GM10266 (cell line): ENCODE data around the gene CGB2.

Experiments used
- DNase-seq: peaks from one replicate; pipeline ENCODE4 v3.0.0; 2012; ENCODE audit errors: extremely low spot score
- CTCF ChIP-seq: IDR thresholded peaks from 2 replicates; pipeline ENCODE4 v1.5.1; 2012; ENCODE audit warnings: mild to moderate bottlenecking, low read depth; ENCODE audit not compliant: control insufficient read depth, insufficient read depth; ENCODE audit errors: missing control alignments

The CGB2 gene

GRCh38 chr19:48989701-48990291 lies 41.9 kb upstream of the CGB2 start:
- no peak for TF ChIP-seq CTCF
- DNase-seq, result no peak

GRCh38 chr19:48990400-48990799 lies 41.3 kb upstream of the CGB2 start:
- no peak for TF ChIP-seq CTCF
- no peak for DNase-seq

GRCh38 chr19:48991011-48991609 lies 40.6 kb upstream of the CGB2 start:
- no peak for TF ChIP-seq CTCF

DNA sequence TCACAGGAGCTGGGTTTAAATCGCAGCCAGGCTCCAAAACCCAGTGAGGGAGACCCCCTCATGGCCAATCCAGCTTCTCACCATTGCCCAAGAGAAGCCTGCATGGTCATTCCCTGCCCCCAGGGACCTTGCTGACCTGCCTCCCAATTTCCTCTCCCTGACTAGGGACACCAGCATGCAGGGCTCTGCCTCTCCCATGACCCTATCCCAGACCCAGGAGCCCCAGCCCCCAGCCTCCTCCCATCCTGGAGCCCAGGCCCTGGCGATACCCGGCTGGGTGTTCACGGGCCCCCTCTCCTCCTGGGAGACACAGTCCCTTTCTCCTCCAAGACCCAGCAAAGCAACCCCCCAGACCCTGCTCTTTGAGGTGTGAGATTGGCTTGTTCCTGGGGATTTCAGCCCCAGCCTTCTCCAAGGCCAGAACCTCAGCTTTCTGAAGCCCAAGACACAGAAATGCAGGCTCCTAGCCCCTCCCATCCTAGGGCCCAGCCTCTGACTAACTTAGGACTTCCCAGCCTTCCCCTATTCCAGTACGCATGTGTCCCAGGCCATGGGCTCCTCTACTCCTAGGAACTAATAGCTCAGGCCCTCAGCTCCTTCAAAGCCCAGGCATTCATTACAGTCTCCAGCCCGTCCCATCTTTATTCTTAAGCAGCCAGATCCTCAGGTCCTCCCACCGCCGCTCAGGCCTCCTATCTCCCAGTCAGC lies 39.7 kb upstream of the CGB2 start:
- TF ChIP-seq CTCF, result no peak
- DNase-seq, result no peak

More at GRCh38 chr19:48991011-48991609, 40.6 kb upstream of the CGB2 start:
- no peak for DNase-seq

DNA sequence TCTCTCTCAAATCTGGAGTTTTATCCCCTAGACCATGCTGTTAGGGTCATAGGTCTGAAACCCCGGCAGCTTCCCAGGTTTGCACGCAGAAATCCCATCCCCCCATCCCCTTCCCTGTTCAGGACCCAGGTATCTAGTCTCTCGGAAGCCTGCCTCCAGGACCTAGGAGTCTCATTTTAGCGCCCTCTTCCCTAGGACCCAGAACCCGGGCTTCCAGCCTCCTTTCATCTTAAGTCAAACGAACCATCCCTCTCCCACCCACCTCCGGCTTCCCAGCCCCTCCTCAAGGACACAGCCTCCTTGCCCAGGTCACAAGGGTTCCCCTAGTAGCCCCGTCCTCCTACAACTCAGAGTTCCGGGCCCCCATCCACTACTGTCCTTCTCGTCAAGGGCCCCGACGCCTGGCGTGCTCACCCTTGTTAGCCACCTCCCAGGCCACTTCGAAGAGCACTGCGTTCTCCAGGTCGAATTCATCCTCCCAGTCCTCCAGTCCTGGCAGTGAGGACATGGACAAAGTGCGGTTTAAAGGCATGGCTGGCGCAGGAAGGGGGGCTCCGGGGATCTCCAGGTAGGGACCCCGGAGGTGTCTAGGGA lies 39.0 kb upstream of the CGB2 start:
- DNase-seq, result no peak
- TF ChIP-seq CTCF, result no peak

GRCh38 chr19:48993175-48994034 lies 38.3 kb upstream of the CGB2 start, which contains the start of the genes GYS1 and RUVBL2:
Gene GYS1 (minus strand): TSS chr19:48993309. CDS start chr19:48993112, 197 bp downstream.
Gene RUVBL2 (plus strand): TSS chr19:48993887. CDS start chr19:48993912, 25 bp downstream.
- peak; percentile 96 for TF ChIP-seq CTCF

More at GRCh38 chr19:48993175-48994034, 38.3 kb upstream of the CGB2 start, which contains the start of the genes GYS1 and RUVBL2:
- peak; percentile 98 for DNase-seq
